ENCODE results near the gene TOR1AIP1.

GRCh38 chr1:179860652-179861051, 21.4 kb upstream of the TOR1AIP1 start:
- no peak for TF ChIP-seq TCF12 (IDR thresholded peaks at IDR 0.05; ENCODE audit: low read depth)
- TF ChIP-seq ZBTB7A (IDR thresholded peaks at IDR 0.05; ENCODE audit: low read depth), result no peak
- TF ChIP-seq RAD21 (IDR thresholded peaks at IDR 0.05; ENCODE audit: low read depth), result no peak
- TF ChIP-seq TEAD4 (IDR thresholded peaks at IDR 0.05), result no peak
- no peak for TF ChIP-seq FOXM1 (IDR thresholded peaks at IDR 0.05; ENCODE audit: borderline replicate concordance, low read depth)
- no peak for TF ChIP-seq EP300 (IDR thresholded peaks at IDR 0.05; ENCODE audit: borderline replicate concordance)
- no peak for TF ChIP-seq CEBPB (IDR thresholded peaks at IDR 0.05)
- TF ChIP-seq MAX (IDR thresholded peaks at IDR 0.05), result no peak
- TF ChIP-seq TAF1 (IDR thresholded peaks at IDR 0.05; ENCODE audit: low read depth), result no peak
- no peak for TF ChIP-seq EGR1 (IDR thresholded peaks at IDR 0.05)
- TF ChIP-seq CREB1 (IDR thresholded peaks at IDR 0.05; ENCODE audit: low read depth), result no peak

Measured in Ishikawa (cell line).